ENCODE measurements around the gene WTIP.
A peak's percentile ranks its signal among the peaks of the same experiment; 100 is the strongest.
"Not testable (repeated sequence)": the region's sequence is repeated elsewhere in the genome, so short reads cannot be mapped to it uniquely, and the experiment has no call there.

The WTIP gene

DNA sequence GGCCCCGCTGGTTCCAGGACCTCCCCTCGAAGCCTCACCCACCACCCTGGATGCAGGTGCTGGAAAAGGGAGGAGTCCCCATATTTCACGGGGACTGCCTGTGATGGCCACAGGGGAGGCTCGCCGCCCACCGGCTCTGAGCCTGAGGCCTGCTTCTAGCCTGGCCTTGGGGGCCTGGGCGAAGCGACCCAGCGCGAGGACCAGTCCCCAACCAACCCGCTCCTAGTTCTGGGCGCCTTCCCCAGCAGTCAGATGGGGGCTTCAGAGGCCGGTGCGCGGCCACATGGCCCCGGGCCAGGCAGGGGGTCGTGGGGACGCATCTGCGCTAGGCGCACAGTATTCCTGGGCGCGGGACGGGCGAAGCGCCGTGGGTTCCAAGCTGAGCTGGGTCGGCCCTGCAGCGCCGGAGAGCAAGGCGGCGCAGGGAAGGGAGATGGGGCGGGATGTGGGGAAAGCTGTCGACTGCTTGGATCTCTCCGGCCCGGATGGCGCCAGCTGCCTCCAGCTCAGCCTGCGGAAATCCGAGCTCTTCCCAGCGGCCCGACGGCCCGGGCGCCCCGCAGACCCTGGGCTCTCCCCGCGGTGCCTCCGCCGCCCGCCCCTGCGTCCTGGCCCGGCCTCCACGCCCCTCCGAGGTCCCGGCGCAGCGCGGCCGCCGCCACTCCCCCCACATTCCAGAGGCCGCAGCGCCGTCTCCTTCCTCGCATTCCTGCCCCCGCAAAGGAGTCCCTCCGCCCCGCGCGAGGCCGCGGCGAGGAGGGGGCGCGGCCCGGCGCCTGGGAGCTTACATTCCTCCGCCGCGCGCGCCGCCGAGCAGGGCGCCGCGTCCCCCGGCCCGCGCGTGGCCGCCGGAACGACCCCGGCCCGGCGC lies at the start of gene WTIP:
TSS of gene WTIP (plus strand) at position 788 of the 871 bp plus-strand sequence. CDS start 217 bp downstream, outside the sequence.
- Histone ChIP-seq H3K4me1 (peaks cover 0 to 12% (median under 1%) of the 10 kb centered on the region in 10 experiments; a peak in 8 of 20 replicates), H3K27me3 (no peaks in the 10 kb centered on the region), H3K9ac (no peak within 1 kb of the TSS), H3K4me3 (no peak within 1 kb of the TSS), H4K20me1 (no peaks in the 10 kb centered on the region), H3K9me3 (replicated peaks in 1 of 11) (peaks cover 3 to 24% (median 20%) of the 10 kb centered on the region in 11 experiments; a peak in 14 of 22 replicates), H3K36me3 (no peaks in the 10 kb centered on the region; a peak in 1 of 22 replicates), H3K27ac (no peak within 1 kb of the TSS), H3K4me2 (no peak within 1 kb of the TSS)
- TF ChIP-seq Cebpa-rat (IDR thresholded peaks at IDR 0.05): no peak

DNA sequence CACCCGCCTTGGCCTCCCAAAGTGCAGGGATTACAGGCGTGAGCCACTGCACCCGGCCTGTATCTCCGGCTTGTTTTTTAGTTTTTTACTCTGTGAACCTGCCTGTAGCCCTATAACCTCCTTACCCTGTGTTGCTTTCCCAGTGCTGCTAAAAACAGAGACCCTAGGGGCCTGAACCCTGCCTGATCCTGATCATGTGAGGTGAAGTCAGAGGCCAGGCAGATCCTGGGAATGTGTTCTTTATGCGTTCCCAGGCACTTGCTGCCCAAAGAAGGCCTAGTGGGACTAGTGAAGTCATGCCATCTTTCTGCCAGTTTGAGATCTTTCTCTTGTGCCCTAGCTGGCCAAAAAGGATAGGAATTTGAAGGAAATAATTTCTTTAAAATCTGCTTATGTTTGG lies 48.8 kb upstream of the WTIP start:
- H3K9ac ChIP-seq: peak overlapping the region in 2 of 11 experiments; percentile 13 to 46; a peak in 1 of 22 replicates
- no peaks in the 10 kb centered on the region for H3K9me3 ChIP-seq (replicated peaks in 1 of 11)
- no peak for TF ChIP-seq Cebpa-rat (IDR thresholded peaks at IDR 0.05)
- H3K36me3 ChIP-seq: peaks cover 58 to 81% (median 74%) of the 10 kb centered on the region in 11 experiments
- no peak overlapping the region for H3K27ac ChIP-seq
- H3K4me3 ChIP-seq: no peak overlapping the region
- peaks cover 16 to 26% (median 22%) of the 10 kb centered on the region in 10 experiments for H3K4me1 ChIP-seq
- no peaks in the 10 kb centered on the region for H3K27me3 ChIP-seq
- peaks cover 61 to 94% (median 92%) of the 10 kb centered on the region in 11 experiments for H4K20me1 ChIP-seq
- no peak overlapping the region for H3K4me2 ChIP-seq

DNA sequence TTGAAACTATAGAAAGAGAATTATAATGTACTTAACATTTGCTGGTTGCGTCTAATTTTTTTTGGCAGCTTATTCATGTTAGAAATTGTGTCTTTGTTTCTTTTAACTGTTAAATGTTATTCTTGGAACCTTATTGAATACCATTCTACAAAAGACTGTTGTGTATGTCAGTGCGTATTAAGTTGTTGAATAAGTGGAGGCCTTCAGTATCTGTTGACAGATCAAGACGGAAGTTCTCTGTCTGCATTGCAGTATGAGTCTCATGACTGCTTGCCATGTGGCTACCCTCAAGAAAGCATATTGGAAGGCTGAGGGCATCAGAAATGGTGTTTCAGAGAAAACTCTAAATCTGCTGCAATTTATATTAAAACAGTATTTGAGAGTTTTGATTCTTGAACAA lies 44.8 kb upstream of the WTIP start:
- Histone ChIP-seq H4K20me1 (peaks cover 48 to 100% (median 96%) of the 10 kb centered on the region in 11 experiments; a peak in 21 of 22 replicates), H3K9me3 (replicated peaks in 1 of 11) (no peaks in the 10 kb centered on the region), H3K4me2 (no peak overlapping the region), H3K9ac (no peak overlapping the region), H3K36me3 (peaks cover 95 to 100% (median 100%) of the 10 kb centered on the region in 11 experiments), H3K27ac (no peak overlapping the region), H3K4me3 (no peak overlapping the region), H3K27me3 (no peaks in the 10 kb centered on the region), H3K4me1 (peaks cover 0 to under 1% (median 0%) of the 10 kb centered on the region in 10 experiments; a peak in 1 of 20 replicates)
- TF ChIP-seq Cebpa-rat (IDR thresholded peaks at IDR 0.05): no peak

DNA sequence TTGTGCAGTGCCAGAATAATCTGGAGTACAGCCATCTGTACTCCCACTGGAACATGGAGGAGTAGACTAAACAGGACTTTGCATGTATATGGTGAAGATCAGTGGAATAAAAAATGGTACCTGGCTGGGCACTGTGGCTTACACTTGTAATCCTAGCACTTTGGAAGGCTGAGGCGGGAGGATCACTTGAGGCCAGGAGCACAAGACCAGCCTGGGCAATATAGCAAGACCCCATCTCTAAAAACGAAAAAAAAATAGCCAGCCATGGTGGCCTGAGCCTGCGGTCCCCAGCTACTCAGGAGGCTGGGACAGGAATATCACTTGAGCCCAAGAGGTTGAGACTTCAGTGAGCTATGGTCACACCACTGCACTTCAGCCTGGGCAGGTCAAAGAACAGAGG lies 33.4 kb upstream of the WTIP start:
- peaks cover 98 to 100% (median 100%) of the 10 kb centered on the region in 11 experiments for H3K36me3 ChIP-seq
- TF ChIP-seq Cebpa-rat (IDR thresholded peaks at IDR 0.05): no peak

DNA sequence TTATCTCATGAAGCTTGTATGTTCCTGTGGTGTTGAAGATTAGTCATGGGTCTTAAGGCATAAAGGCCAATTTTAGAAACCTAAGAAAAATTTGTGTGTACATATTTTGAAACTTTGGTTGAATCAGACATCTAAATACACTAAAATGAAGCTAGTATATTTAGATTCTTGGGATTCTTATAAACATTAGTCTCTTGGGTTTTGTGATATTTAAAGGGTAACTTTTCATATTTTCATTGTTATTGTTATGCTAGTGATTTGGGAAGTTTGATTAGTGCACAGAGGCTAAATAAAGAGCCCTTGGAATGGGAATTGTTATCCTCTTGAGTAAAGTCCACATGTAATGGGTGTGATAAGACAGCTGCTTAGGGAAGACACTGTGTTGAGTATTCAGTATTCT lies 28.8 kb upstream of the WTIP start:
- TF ChIP-seq Cebpa-rat (IDR thresholded peaks at IDR 0.05): no peak
- H3K4me1 ChIP-seq: peaks cover 0 to 8% (median 0%) of the 10 kb centered on the region in 10 experiments; a peak in 2 of 20 replicates
- no peak overlapping the region for H3K4me3 ChIP-seq
- H4K20me1 ChIP-seq: peaks cover 4 to 90% (median 76%) of the 10 kb centered on the region in 11 experiments; a peak in 20 of 22 replicates
- no peak overlapping the region for H3K27ac ChIP-seq
- H3K9me3 ChIP-seq (replicated peaks in 1 of 11): no peaks in the 10 kb centered on the region
- no peaks in the 10 kb centered on the region for H3K27me3 ChIP-seq
- H3K36me3 ChIP-seq: peaks cover 96 to 100% (median 99%) of the 10 kb centered on the region in 11 experiments
- H3K9ac ChIP-seq: no peak overlapping the region
- no peak overlapping the region for H3K4me2 ChIP-seq

More for the DNA sequence above, 33.4 kb upstream of the WTIP start:
- no peaks in the 10 kb centered on the region for H3K27me3 ChIP-seq
- no peak overlapping the region for H3K27ac ChIP-seq
- H3K9ac ChIP-seq: no peak overlapping the region
- H3K4me3 ChIP-seq: no peak overlapping the region
- peaks cover 2 to 92% (median 81%) of the 10 kb centered on the region in 11 experiments; a peak in 20 of 22 replicates for H4K20me1 ChIP-seq
- no peaks in the 10 kb centered on the region for H3K9me3 ChIP-seq (replicated peaks in 1 of 11)
- peaks cover 0 to 8% (median 0%) of the 10 kb centered on the region in 10 experiments; a peak in 2 of 20 replicates for H3K4me1 ChIP-seq
- no peak overlapping the region for H3K4me2 ChIP-seq

DNA sequence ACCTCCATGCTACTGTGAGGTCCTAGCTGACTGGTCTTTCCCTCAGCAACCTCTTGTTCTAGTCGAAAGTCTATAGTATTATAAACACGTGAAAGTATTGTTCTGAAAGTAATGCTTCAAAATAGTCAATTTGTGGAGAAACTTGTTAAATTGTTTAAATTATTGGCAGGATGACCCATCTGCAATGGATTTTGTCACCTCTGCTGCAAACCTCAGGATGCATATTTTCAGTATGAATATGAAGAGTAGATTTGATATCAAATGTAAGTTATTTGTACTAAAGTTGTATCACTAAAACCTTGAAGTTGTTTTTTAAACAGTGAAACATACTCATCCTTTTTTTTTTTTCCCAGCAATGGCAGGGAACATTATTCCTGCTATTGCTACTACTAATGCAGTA lies 27.5 kb upstream of the WTIP start:
- TF ChIP-seq Cebpa-rat (IDR thresholded peaks at IDR 0.05): no peak
- no peak overlapping the region for H3K9ac ChIP-seq
- H3K4me1 ChIP-seq: peaks cover 0 to 13% (median 0%) of the 10 kb centered on the region in 10 experiments; a peak in 4 of 20 replicates
- H3K36me3 ChIP-seq: peaks cover 92 to 100% (median 98%) of the 10 kb centered on the region in 11 experiments
- H3K9me3 ChIP-seq (replicated peaks in 1 of 11): no peaks in the 10 kb centered on the region
- H4K20me1 ChIP-seq: peaks cover 9 to 90% (median 76%) of the 10 kb centered on the region in 11 experiments; a peak in 21 of 22 replicates
- no peak overlapping the region for H3K4me3 ChIP-seq
- H3K27ac ChIP-seq: no peak overlapping the region
- H3K27me3 ChIP-seq: no peaks in the 10 kb centered on the region
- H3K4me2 ChIP-seq: no peak overlapping the region

DNA sequence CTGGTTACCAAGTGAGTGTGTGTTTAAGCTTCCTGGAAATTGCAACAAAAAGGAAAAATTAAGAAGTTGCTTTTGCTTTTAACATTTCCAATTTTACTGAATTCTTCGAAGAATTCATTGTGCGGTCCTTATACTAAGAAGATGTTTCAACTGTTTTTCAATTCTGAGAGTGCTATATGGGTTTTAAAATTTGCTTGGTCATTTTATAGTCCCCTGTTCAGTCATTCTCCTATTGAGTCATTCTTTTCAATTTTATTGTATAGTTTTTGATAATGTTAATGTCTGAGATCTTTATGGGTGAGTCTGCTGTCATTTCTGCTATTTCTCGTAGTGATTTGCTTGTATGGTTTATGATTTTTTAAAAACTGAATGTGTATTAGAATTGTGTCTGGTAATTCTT lies 26.9 kb upstream of the WTIP start:
- no peaks in the 10 kb centered on the region for H3K27me3 ChIP-seq
- peaks cover 92 to 100% (median 98%) of the 10 kb centered on the region in 11 experiments for H3K36me3 ChIP-seq
- no peak for TF ChIP-seq Cebpa-rat (IDR thresholded peaks at IDR 0.05)
- H3K4me3 ChIP-seq: no peak overlapping the region
- no peak overlapping the region for H3K9ac ChIP-seq
- H3K4me2 ChIP-seq: no peak overlapping the region
- H3K9me3 ChIP-seq (replicated peaks in 1 of 11): no peaks in the 10 kb centered on the region
- peaks cover 15 to 90% (median 76%) of the 10 kb centered on the region in 11 experiments; a peak in 21 of 22 replicates for H4K20me1 ChIP-seq
- peaks cover 0 to 16% (median 0%) of the 10 kb centered on the region in 10 experiments; a peak in 4 of 20 replicates for H3K4me1 ChIP-seq
- no peak overlapping the region for H3K27ac ChIP-seq

DNA sequence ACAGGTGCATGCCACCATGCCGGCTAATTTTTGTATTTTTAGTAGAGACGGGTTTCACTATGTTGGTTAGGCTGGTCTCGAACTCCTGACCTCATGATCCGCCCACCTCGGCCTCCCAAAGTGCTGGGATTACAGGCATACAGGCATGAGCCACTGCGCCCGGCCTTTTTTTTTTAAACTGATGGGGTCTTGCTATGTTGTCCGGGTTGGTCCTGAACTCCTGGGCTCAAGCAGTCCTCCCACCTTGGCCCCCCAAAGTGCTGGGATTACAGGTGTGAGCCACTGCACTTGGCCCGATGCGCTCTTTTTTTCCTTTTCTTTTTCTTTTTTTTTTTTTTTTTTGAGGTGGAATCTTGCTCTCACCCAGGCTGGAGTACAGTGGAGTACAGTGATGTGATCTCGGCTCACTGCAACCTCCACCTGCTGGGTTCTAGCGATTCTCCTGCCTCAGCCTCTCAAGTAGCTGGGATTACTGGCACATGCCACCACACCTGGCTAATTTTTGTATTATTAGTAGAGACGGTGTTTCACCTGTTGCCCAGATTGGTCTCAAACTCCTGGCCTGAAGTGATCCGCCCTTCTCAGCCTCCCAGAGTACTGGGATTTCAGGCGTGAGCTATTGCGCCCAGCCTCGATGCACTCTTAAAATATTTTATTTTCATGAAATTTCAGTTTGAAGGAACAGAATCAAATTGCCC lies 25.6 kb upstream of the WTIP start:
- not testable (repeated sequence) for H3K4me3 ChIP-seq; H3K9me3 ChIP-seq (replicated peaks in 1 of 11); H3K27me3 ChIP-seq; H3K27ac ChIP-seq; H3K9ac ChIP-seq; H3K4me2 ChIP-seq
- peaks cover 26 to 90% (median 77%) of the 10 kb centered on the region in 11 experiments; a peak in 21 of 22 replicates for H4K20me1 ChIP-seq
- H3K4me1 ChIP-seq: peaks cover 0 to 17% (median 0%) of the 10 kb centered on the region in 10 experiments; a peak in 4 of 20 replicates
- H3K36me3 ChIP-seq: peaks cover 93 to 100% (median 98%) of the 10 kb centered on the region in 11 experiments

DNA sequence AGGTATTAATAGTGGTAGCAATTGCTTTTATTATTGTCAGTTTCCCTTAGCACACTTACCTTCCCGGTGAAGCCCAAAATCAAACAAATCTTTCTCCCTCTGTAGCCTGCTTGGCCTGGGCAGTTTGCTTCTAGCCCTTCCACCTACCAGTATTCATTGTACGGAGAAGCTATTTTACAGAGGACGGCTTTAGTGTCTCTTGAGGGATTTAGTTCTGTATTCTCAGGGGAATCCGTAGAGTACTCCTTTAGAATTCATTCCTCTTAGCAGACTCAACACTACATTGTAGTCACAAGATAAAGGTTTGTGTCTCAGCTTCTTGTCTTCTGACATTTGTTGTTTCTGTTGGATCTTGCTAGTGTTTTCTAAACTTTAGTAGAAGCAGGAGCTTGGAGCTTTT lies 24.1 kb upstream of the WTIP start:
- Histone ChIP-seq H3K9ac (no peak overlapping the region), H3K4me1 (peaks cover 0 to 17% (median 0%) of the 10 kb centered on the region in 10 experiments; a peak in 4 of 20 replicates), H3K27ac (no peak overlapping the region), H3K36me3 (peaks cover 93 to 100% (median 98%) of the 10 kb centered on the region in 11 experiments), H3K9me3 (replicated peaks in 1 of 11) (no peaks in the 10 kb centered on the region), H3K4me3 (no peak overlapping the region), H3K4me2 (no peak overlapping the region), H3K27me3 (no peaks in the 10 kb centered on the region), H4K20me1 (peaks cover 41 to 98% (median 90%) of the 10 kb centered on the region in 11 experiments; a peak in 21 of 22 replicates)
- TF ChIP-seq Cebpa-rat (IDR thresholded peaks at IDR 0.05): no peak
